Measurements from ENCODE around the gene KRT20.

Gene KRT20

GRCh38 chr17:40909351-40909750 lies 24.3 kb upstream of the KRT20 start:
- H3K27ac Mint-ChIP-seq, result no peak overlapping the region
- no peak overlapping the region for H3K4me3 Mint-ChIP-seq
- H3K27me3 Mint-ChIP-seq, result peaks cover 34% of the 10 kb centered on the region
- no peaks in the 10 kb centered on the region for H3K36me3 Mint-ChIP-seq
- CTCF ChIA-PET, result interaction anchor here (0.6 to 5.1 kb wide), 7 partner anchors 586 to 753 kb away, joined by 3 to 30 read pairs (median 4); no protein-coding TSS in a partner anchor
- no peaks in the 10 kb centered on the region for H3K9me3 Mint-ChIP-seq
- no peaks in the 10 kb centered on the region for H3K4me1 Mint-ChIP-seq
- DNase-seq, result peak; percentile 70

GRCh38 chr17:40906613-40907012 lies 21.6 kb upstream of the KRT20 start:
- H3K9me3 Mint-ChIP-seq, result no peaks in the 10 kb centered on the region
- H3K27ac Mint-ChIP-seq, result no peak overlapping the region
- peaks cover 3% of the 10 kb centered on the region for H3K4me1 Mint-ChIP-seq
- H3K27me3 Mint-ChIP-seq, result peaks cover 29% of the 10 kb centered on the region
- CTCF ChIA-PET, result interaction anchor here (5.1 kb wide), 1 partner anchor 642 kb away, joined by 30 read pairs; no protein-coding TSS in a partner anchor
- DNase-seq, result no peak
- no peaks in the 10 kb centered on the region for H3K36me3 Mint-ChIP-seq
- no peak overlapping the region for H3K4me3 Mint-ChIP-seq

- no peak for DNase-seq
- Mint-ChIP-seq H3K36me3 (no peaks in the 10 kb centered on the region), H3K4me1 (peaks cover 3% of the 10 kb centered on the region), H3K27ac (no peak overlapping the region), H3K9me3 (no peaks in the 10 kb centered on the region), H3K27me3 (peaks cover 19% of the 10 kb centered on the region), H3K4me3 (no peak overlapping the region)
- CTCF ChIA-PET, result no interaction called here
These were observed 20.3 kb upstream of the KRT20 start for GRCh38 chr17:40905370-40905769.

GRCh38 chr17:40903129-40903847 lies 18.2 kb upstream of the KRT20 start:
- H3K27ac Mint-ChIP-seq, result no peak overlapping the region
- H3K9me3 Mint-ChIP-seq, result no peaks in the 10 kb centered on the region
- H3K36me3 Mint-ChIP-seq, result no peaks in the 10 kb centered on the region
- peaks cover 9% of the 10 kb centered on the region for H3K27me3 Mint-ChIP-seq
- no peak for DNase-seq
- peaks cover 3% of the 10 kb centered on the region for H3K4me1 Mint-ChIP-seq
- H3K4me3 Mint-ChIP-seq, result no peak overlapping the region
- CTCF ChIA-PET, result no interaction called here

DNA sequence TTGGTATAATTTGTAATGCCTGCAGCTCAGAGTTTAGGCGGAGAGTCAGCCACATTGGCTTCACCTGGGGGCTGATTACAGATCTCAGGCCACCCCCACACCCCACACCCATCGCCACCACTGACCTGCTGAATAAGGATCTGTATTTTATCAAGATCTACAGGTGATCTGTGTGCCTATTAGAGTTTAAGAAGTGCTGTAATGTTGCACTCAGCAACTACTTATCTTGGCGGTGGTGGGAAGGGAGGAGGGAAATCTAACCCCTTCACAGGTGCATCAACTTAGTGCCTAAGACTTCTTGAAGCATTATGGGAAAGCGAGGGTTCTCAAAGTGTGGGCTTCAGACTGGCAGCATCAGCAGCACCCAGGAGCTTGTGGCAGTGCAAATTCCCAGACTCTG lies 17.5 kb upstream of the KRT20 start:
- Mint-ChIP-seq H3K4me1 (peaks cover 3% of the 10 kb centered on the region), H3K36me3 (no peaks in the 10 kb centered on the region), H3K9me3 (no peaks in the 10 kb centered on the region), H3K27me3 (peaks cover 8% of the 10 kb centered on the region), H3K4me3 (no peak overlapping the region), H3K27ac (no peak overlapping the region)
- CTCF ChIA-PET, result no interaction called here
- DNase-seq, result no peak

GRCh38 chr17:40901981-40902474 lies 17.0 kb upstream of the KRT20 start:
- CTCF ChIA-PET, result interaction anchor here (1.0 kb wide), 1 partner anchor 646 kb away, joined by 4 read pairs; no protein-coding TSS in a partner anchor
- H3K4me3 Mint-ChIP-seq, result no peak overlapping the region
- no peak for DNase-seq
- H3K4me1 Mint-ChIP-seq, result peaks cover 3% of the 10 kb centered on the region
- no peak overlapping the region for H3K27ac Mint-ChIP-seq
- H3K9me3 Mint-ChIP-seq, result no peaks in the 10 kb centered on the region
- H3K36me3 Mint-ChIP-seq, result no peaks in the 10 kb centered on the region
- peaks cover 4% of the 10 kb centered on the region for H3K27me3 Mint-ChIP-seq

GRCh38 chr17:40900809-40901356 lies 15.8 kb upstream of the KRT20 start:
- Mint-ChIP-seq H3K4me1 (peaks cover 3% of the 10 kb centered on the region), H3K36me3 (no peaks in the 10 kb centered on the region), H3K27me3 (peaks cover 4% of the 10 kb centered on the region), H3K4me3 (no peak overlapping the region), H3K27ac (no peak overlapping the region), H3K9me3 (no peaks in the 10 kb centered on the region)
- CTCF ChIA-PET, result interaction anchor here (1.0 kb wide), 1 partner anchor 648 kb away, joined by 4 read pairs; no protein-coding TSS in a partner anchor
- no peak for DNase-seq

GRCh38 chr17:40896916-40897455 lies 11.9 kb upstream of the KRT20 start:
- no peak overlapping the region for H3K27ac Mint-ChIP-seq
- no peaks in the 10 kb centered on the region for H3K9me3 Mint-ChIP-seq
- CTCF ChIA-PET, result no interaction called here
- no peak for DNase-seq
- peaks cover 19% of the 10 kb centered on the region for H3K27me3 Mint-ChIP-seq
- H3K4me1 Mint-ChIP-seq, result peaks cover 1% of the 10 kb centered on the region
- no peak overlapping the region for H3K4me3 Mint-ChIP-seq
- H3K36me3 Mint-ChIP-seq, result no peaks in the 10 kb centered on the region

GRCh38 chr17:40895106-40895730 lies 10.2 kb upstream of the KRT20 start:
- H3K36me3 Mint-ChIP-seq, result no peaks in the 10 kb centered on the region
- DNase-seq, result no peak
- no peak overlapping the region for H3K4me3 Mint-ChIP-seq
- no peaks in the 10 kb centered on the region for H3K9me3 Mint-ChIP-seq
- H3K4me1 Mint-ChIP-seq, result no peaks in the 10 kb centered on the region
- H3K27ac Mint-ChIP-seq, result no peak overlapping the region
- peaks cover 19% of the 10 kb centered on the region for H3K27me3 Mint-ChIP-seq
- CTCF ChIA-PET, result no interaction called here

DNA sequence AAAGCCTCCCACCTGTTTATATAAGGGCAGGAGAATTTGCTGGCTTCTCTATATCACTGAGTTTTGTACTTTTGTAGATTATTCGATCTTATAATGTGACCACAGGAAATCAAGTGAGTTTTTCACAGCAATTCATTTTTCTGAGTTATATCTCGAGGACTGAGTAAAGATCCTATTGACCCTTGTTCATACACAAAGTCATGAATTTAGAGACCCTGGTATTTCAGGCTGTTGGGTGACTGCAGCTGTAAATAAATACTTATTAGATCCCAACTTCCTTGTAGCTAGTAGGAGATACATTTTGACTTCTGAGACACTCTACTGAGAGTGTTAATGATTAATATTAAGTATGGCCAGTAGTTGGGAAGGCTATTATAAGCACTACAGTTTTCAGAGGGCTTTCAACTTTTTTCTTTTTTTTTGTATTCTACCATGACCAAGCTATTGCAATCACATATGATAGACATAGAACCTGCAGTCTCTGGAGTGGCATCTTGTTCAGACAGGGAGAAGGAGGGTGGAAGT lies 3.2 kb upstream of the KRT20 start:
- Mint-ChIP-seq H3K36me3 (no peaks in the 10 kb centered on the region), H3K27ac (no peak overlapping the region), H3K4me1 (no peaks in the 10 kb centered on the region), H3K4me3 (no peak overlapping the region), H3K27me3 (peaks cover 31% of the 10 kb centered on the region), H3K9me3 (no peaks in the 10 kb centered on the region)
- CTCF ChIA-PET, result no interaction called here
- DNase-seq, result no peak

- no peaks in the 10 kb centered on the region for H3K4me1 Mint-ChIP-seq
- H3K27me3 Mint-ChIP-seq, result peaks cover 32% of the 10 kb centered on the region
- no peaks in the 10 kb centered on the region for H3K9me3 Mint-ChIP-seq
- CTCF ChIA-PET, result no interaction called here
- DNase-seq, result no peak
- no peak overlapping the region for H3K4me3 Mint-ChIP-seq
- H3K27ac Mint-ChIP-seq, result no peak overlapping the region
- H3K36me3 Mint-ChIP-seq, result no peaks in the 10 kb centered on the region
These were observed 1.0 kb upstream of the KRT20 start for GRCh38 chr17:40886090-40886489.

DNA sequence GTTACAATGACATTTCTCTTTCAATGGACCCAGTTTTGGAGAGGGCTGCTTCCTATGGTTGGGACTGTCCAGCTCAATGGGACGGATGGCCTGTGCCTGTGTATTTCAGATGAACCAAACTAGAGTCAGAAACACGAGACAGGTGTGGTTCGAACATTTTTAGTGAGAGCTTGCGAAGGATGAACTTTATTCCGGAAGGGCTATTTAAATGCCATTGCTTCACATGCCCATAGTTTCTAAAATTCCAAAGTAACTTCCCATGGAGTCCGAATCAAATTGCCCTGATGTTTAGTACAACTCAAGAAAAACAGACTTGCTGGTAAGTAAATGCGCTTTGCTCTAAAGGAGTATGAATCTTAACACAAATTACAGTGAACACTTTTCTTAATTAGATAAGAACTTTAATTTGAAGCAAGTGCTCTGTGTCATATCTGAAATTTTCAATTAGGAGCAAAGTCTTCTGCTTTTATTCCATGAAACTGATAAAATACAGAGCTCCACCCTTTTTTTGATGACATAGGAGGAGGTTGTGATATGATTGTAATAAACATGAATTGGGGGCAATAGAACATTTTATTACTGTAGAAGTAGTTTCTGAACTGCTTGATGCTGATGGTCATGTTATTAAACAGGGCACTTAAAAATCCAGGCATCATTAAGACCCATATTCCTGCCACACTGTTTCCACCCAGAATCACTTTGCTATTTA lies 1.3 kb downstream of the KRT20 start:
- no peak for DNase-seq
- CTCF ChIA-PET, result no interaction called here
- Mint-ChIP-seq H3K36me3 (no peaks in the 10 kb centered on the region), H3K9me3 (no peaks in the 10 kb centered on the region), H3K4me3 (no peak overlapping the region), H3K27ac (no peak overlapping the region), H3K27me3 (peaks cover 29% of the 10 kb centered on the region), H3K4me1 (no peaks in the 10 kb centered on the region)

GRCh38 chr17:40883031-40883430 lies 2.0 kb downstream of the KRT20 start:
- Mint-ChIP-seq H3K36me3 (no peaks in the 10 kb centered on the region), H3K4me1 (no peaks in the 10 kb centered on the region)

GRCh38 chr17:40879026-40879425 lies 6.0 kb downstream of the KRT20 start:
- no peak overlapping the region for H3K27ac Mint-ChIP-seq
- CTCF ChIA-PET, result no interaction called here
- no peak overlapping the region for H3K4me3 Mint-ChIP-seq
- H3K27me3 Mint-ChIP-seq, result peaks cover 15% of the 10 kb centered on the region
- no peak for DNase-seq
- no peaks in the 10 kb centered on the region for H3K9me3 Mint-ChIP-seq
- no peaks in the 10 kb centered on the region for H3K4me1 Mint-ChIP-seq
- no peaks in the 10 kb centered on the region for H3K36me3 Mint-ChIP-seq

More at GRCh38 chr17:40883031-40883430, 2.0 kb downstream of the KRT20 start:
- Mint-ChIP-seq H3K4me3 (no peak overlapping the region), H3K27me3 (peaks cover 25% of the 10 kb centered on the region), H3K9me3 (no peaks in the 10 kb centered on the region), H3K27ac (no peak overlapping the region)
- CTCF ChIA-PET, result no interaction called here
- DNase-seq, result no peak
